Astrocyte of the hippocampus (primary cell): ENCODE results near the gene KRT84.
A peak's percentile ranks its signal among the peaks of the same experiment; 100 is the strongest.
"Not testable (repeated sequence)": the region's sequence is repeated elsewhere in the genome, so short reads cannot be mapped to it uniquely, and the experiment has no call there.

Experiments
- DNase-seq: peaks from one replicate; pipeline ENCODE4 v3.0.0; 2011; ENCODE audit warnings: low read depth, low spot score

Gene KRT84

GRCh38 chr12:52413202-52413601 is 27.8 kb upstream of the KRT84 start:
- DNase-seq: no peak

GRCh38 chr12:52411815-52412214 is 26.4 kb upstream of the KRT84 start:
- DNase-seq: no peak

GRCh38 chr12:52410589-52411248 is 25.3 kb upstream of the KRT84 start:
- not testable (repeated sequence) for DNase-seq

- DNase-seq: no peak
These were observed 22.5 kb upstream of the KRT84 start for GRCh38 chr12:52407918-52408317.

GRCh38 chr12:52405922-52406385 is 20.5 kb upstream of the KRT84 start, which contains the start of gene KRT82:
TSS of gene KRT82 (minus strand) at chr12:52406335. CDS start at chr12:52406277, 58 bp downstream.
- DNase-seq: no peak

GRCh38 chr12:52404951-52405350 is 19.5 kb upstream of the KRT84 start:
- no peak for DNase-seq

GRCh38 chr12:52403561-52403960 is 18.1 kb upstream of the KRT84 start:
- DNase-seq: no peak

- no peak for DNase-seq
These were observed 17.6 kb upstream of the KRT84 start for GRCh38 chr12:52402873-52403540.

- no peak for DNase-seq
These were observed 16.9 kb upstream of the KRT84 start for GRCh38 chr12:52402377-52402776.

- DNase-seq: no peak
These were observed 16.5 kb upstream of the KRT84 start for GRCh38 chr12:52401926-52402325.

- DNase-seq: no peak
These were observed 16.1 kb upstream of the KRT84 start for GRCh38 chr12:52401526-52401925.

- DNase-seq: no peak
These were observed 15.5 kb upstream of the KRT84 start for GRCh38 chr12:52400906-52401305.

GRCh38 chr12:52399756-52400155 is 14.3 kb upstream of the KRT84 start:
- DNase-seq: no peak

- no peak for DNase-seq
These were observed 12.7 kb upstream of the KRT84 start for GRCh38 chr12:52398176-52398575.

- DNase-seq: no peak
These were observed 11.2 kb upstream of the KRT84 start for GRCh38 chr12:52396656-52397055.

- DNase-seq: no peak
These were observed 10.4 kb upstream of the KRT84 start for GRCh38 chr12:52395761-52396434.

GRCh38 chr12:52394836-52395405 is 9.5 kb upstream of the KRT84 start:
- no peak for DNase-seq

GRCh38 chr12:52392465-52393007 is 7.1 kb upstream of the KRT84 start:
- DNase-seq: no peak

GRCh38 chr12:52391618-52392002 is 6.2 kb upstream of the KRT84 start:
- peak; percentile 67 for DNase-seq

- DNase-seq: peak; percentile 36
These were observed 5.5 kb upstream of the KRT84 start for GRCh38 chr12:52390739-52391617.
